Measurements from ENCODE around the gene ME3. TPM values are rescaled to one million over a fixed set of nuclear protein-coding genes. Genes with fewer than 3 reads are reported as not detected.

Gene ME3
- polyA plus RNA-seq, 1 experiment: 7.1 TPM

DNA sequence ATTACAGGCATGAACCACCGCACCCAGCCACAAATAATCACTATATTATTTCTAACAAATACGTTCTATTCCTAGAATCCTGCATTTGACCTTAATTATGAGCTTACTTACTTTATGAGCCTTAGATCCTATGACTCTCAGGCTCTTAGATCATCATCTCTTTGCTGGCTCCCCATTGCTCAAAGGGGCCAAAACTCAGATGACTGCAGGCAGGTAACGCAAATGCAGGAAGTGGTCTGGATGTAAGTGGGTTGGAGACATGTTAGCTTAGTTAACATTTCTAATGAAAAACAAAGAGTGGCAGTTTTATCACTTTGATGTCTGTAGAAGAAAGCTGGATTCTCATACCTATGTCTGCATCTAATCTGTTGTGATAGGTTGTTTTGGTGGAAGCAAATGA is 274.3 kb downstream of the ME3 start:
- Histone ChIP-seq H3K27ac (ENCODE audit: low read depth, low read length) (no peak overlapping the region), H3K4me3 (ENCODE audit: low read depth, low read length) (no peak overlapping the region), H3K9me3 (ENCODE audit: control insufficient read depth, insufficient read depth, low read length) (no peaks in the 10 kb centered on the region), H3K27me3 (ENCODE audit: control insufficient read depth, insufficient read depth, low read length) (no peaks in the 10 kb centered on the region)
- CTCF ChIA-PET: interaction anchor here (0.6 kb wide), 1 partner anchor 700 kb away, joined by 3 read pairs; no protein-coding TSS in a partner anchor
- TF ChIP-seq, protein P1, sequence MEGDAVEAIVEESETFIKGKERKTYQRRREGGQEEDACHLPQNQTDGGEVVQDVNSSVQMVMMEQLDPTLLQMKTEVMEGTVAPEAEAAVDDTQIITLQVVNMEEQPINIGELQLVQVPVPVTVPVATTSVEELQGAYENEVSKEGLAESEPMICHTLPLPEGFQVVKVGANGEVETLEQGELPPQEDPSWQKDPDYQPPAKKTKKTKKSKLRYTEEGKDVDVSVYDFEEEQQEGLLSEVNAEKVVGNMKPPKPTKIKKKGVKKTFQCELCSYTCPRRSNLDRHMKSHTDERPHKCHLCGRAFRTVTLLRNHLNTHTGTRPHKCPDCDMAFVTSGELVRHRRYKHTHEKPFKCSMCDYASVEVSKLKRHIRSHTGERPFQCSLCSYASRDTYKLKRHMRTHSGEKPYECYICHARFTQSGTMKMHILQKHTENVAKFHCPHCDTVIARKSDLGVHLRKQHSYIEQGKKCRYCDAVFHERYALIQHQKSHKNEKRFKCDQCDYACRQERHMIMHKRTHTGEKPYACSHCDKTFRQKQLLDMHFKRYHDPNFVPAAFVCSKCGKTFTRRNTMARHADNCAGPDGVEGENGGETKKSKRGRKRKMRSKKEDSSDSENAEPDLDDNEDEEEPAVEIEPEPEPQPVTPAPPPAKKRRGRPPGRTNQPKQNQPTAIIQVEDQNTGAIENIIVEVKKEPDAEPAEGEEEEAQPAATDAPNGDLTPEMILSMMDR (IDR thresholded peaks at IDR 0.05; ENCODE audit: low read depth, low read length): no peak
- no peak for DNase-seq (ENCODE audit: low read depth, low spot score)
- POLR2A ChIA-PET: no interaction called here

DNA sequence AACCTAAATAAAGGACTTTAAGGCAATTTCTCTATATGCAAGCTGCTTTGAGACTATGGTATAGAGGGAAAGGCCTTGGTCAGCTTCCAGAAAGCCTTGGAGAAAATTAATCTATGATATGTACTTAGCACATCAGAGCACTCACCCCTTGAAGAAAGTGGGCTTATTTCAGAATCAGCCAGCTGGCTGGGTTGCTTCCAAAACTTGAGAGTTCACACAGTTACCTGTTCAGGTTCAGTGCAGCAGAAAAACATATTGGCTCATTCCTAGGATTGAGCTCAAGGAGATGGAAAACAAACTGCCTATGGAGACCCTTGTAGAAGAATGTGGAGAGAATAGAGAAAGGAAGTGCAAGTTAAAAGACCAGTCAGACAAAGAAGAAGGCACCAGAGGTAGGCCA is 275.1 kb downstream of the ME3 start:
- Histone ChIP-seq H3K27me3 (ENCODE audit: control insufficient read depth, insufficient read depth, low read length) (no peaks in the 10 kb centered on the region), H3K9me3 (ENCODE audit: control insufficient read depth, insufficient read depth, low read length) (no peaks in the 10 kb centered on the region), H3K4me3 (ENCODE audit: low read depth, low read length) (no peak overlapping the region), H3K27ac (ENCODE audit: low read depth, low read length) (no peak overlapping the region)
- ChIA-PET CTCF (interaction anchor here (0.7 to 0.8 kb wide), 2 partner anchors 22 to 356 kb away, joined by 3 to 6 read pairs; no protein-coding TSS in a partner anchor), POLR2A (no interaction called here)
- TF ChIP-seq, protein P1 (IDR thresholded peaks at IDR 0.05; ENCODE audit: low read depth, low read length): no peak
- DNase-seq (ENCODE audit: low read depth, low spot score): no peak

DNA sequence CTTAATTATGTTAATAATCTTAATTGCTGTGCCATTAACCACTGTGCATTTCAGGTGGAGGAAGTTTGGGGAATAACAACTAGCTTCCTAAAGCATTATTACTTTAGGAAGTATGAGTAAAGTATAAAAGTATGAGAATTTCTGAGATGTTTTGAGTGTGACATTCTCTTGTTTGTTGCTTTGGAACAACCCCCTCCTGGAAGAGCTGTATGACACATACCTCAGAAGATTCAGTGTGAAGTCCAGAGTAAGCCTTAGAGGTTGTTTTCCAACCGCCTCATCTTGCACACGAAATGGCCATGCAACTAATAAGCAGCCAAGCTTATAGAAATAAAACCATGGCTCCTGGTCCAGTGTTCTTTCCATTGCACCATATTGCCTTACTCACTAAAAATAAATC is 276.0 kb downstream of the ME3 start:
- CTCF ChIA-PET: interaction anchor here (1.1 kb wide), 1 partner anchor 474 kb away, joined by 4 read pairs; no protein-coding TSS in a partner anchor
- Histone ChIP-seq H3K4me3 (ENCODE audit: low read depth, low read length) (no peak overlapping the region), H3K27me3 (ENCODE audit: control insufficient read depth, insufficient read depth, low read length) (no peaks in the 10 kb centered on the region), H3K9me3 (ENCODE audit: control insufficient read depth, insufficient read depth, low read length) (no peaks in the 10 kb centered on the region), H3K27ac (ENCODE audit: low read depth, low read length) (no peak overlapping the region)
- peak; percentile 15 for DNase-seq (ENCODE audit: low read depth, low spot score)
- TF ChIP-seq, protein P1 (IDR thresholded peaks at IDR 0.05; ENCODE audit: low read depth, low read length): no peak
- POLR2A ChIA-PET: interaction anchor here (0.7 kb wide), 1 partner anchor 403 kb away, joined by 4 read pairs; no protein-coding TSS in a partner anchor

DNA sequence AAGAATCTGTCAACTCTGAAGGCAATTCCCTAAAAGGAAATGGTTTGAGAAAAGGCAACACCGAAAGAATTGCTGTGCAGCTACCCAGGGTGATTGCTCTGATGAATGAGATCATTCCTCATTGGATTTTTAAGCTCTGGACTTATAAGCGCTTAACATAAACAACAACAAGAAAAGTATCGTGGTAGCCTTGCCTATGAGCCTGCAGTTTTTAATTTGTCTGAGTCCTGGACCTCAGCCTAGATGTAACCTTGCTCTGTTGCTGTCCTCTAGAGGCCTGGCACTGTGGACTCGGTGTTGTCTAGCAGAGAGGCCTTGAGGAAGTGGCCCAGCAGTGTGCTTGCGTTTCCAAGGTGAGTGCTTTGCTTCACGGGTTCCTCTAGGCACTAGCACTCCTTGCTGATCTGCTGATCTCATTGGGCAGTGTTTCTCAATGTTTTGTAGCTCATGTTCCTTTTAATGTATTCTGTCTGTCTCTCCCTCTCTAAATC is 277.3 kb downstream of the ME3 start:
- no peak for DNase-seq (ENCODE audit: low read depth, low spot score)
- Histone ChIP-seq H3K9me3 (ENCODE audit: control insufficient read depth, insufficient read depth, low read length) (no peaks in the 10 kb centered on the region), H3K27ac (ENCODE audit: low read depth, low read length) (peak overlapping the region; percentile 53), H3K4me3 (ENCODE audit: low read depth, low read length) (no peak overlapping the region), H3K27me3 (ENCODE audit: control insufficient read depth, insufficient read depth, low read length) (no peaks in the 10 kb centered on the region)
- ChIA-PET POLR2A (interaction anchor here (0.6 kb wide), 1 partner anchor 59 kb away, joined by 3 read pairs; no protein-coding TSS in a partner anchor), CTCF (interaction anchor here (1.0 to 1.8 kb wide), 2 partner anchors 32 to 35 kb away, joined by 3 to 11 read pairs; no protein-coding TSS in a partner anchor)
- TF ChIP-seq, protein P1 (IDR thresholded peaks at IDR 0.05; ENCODE audit: low read depth, low read length): no peak

Other genes with a start within 250 kb of the ME3 start
- gene PRSS23, start 127.9 kb upstream of the ME3 start, polyA plus RNA-seq (2011; rRNA removed): 50.3 and 58.0 TPM in 2 replicates